ENCODE data around the gene CTNNA2. TPM values are rescaled to one million over a fixed set of nuclear protein-coding genes. Genes with fewer than 3 reads are reported as not detected.

The CTNNA2 gene
- total and polyA plus RNA-seq, 11 donors: 0.20 to 0.81 TPM; not detected in 9

DNA sequence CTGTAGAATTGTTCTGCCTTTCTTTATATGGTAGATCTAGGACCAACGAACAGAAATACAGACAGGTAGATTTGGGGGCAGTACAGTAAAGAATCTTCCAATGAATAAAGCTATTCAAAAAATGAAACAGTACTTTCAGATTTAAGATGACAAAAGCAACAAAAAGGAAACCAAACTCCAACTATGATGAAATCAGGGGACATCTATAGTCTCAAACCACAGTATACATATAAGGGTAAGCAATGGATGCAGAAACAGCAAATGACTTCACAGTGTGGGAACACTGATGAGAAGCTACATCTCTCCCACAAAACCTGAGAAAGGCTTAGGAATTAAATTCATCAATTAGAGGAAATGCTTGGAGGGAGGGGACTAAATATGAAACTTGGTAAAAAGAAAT is 202.5 kb downstream of the CTNNA2 start:
- DNase-seq: no peak
- H3K27ac ChIP-seq: no peak overlapping the region
- WGBS, 4 donors: 78 to 93% (median 87%) methylated on average over 1 of the region's 1 CpG
- TF ChIP-seq, protein P1, sequence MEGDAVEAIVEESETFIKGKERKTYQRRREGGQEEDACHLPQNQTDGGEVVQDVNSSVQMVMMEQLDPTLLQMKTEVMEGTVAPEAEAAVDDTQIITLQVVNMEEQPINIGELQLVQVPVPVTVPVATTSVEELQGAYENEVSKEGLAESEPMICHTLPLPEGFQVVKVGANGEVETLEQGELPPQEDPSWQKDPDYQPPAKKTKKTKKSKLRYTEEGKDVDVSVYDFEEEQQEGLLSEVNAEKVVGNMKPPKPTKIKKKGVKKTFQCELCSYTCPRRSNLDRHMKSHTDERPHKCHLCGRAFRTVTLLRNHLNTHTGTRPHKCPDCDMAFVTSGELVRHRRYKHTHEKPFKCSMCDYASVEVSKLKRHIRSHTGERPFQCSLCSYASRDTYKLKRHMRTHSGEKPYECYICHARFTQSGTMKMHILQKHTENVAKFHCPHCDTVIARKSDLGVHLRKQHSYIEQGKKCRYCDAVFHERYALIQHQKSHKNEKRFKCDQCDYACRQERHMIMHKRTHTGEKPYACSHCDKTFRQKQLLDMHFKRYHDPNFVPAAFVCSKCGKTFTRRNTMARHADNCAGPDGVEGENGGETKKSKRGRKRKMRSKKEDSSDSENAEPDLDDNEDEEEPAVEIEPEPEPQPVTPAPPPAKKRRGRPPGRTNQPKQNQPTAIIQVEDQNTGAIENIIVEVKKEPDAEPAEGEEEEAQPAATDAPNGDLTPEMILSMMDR (IDR thresholded peaks at IDR 0.05): no peak
- no peak for TF ChIP-seq POLR2A (IDR thresholded peaks at IDR 0.05)
- intact Hi-C loops (cut with DNase I): no loop called here
- H3K4me3 ChIP-seq: no peak overlapping the region
- H3K27me3 ChIP-seq: no peaks in the 10 kb centered on the region
- no peak for ATAC-seq
- no peaks in the 10 kb centered on the region for H3K4me1 ChIP-seq
- no peaks in the 10 kb centered on the region for H3K36me3 ChIP-seq
- H3K9me3 ChIP-seq: peaks cover 0 to 8% (median 0%) of the 10 kb centered on the region in 12 donors

- intact Hi-C loops (cut with DNase I): no loop called here
- H3K4me1 ChIP-seq: no peaks in the 10 kb centered on the region
- DNase-seq (no peak), ATAC-seq (no peak)
- H3K27ac ChIP-seq: no peak overlapping the region
- no peaks in the 10 kb centered on the region for H3K36me3 ChIP-seq
- no peaks in the 10 kb centered on the region for H3K27me3 ChIP-seq
- TF ChIP-seq, protein P1 (IDR thresholded peaks at IDR 0.05): no peak
- no peak for TF ChIP-seq POLR2A (IDR thresholded peaks at IDR 0.05)
- WGBS, 4 donors: 64 to 73% (median 69%) methylated on average over 4 of the region's 4 CpGs
- H3K9me3 ChIP-seq: peaks cover 0 to 8% (median 0%) of the 10 kb centered on the region in 12 donors
- no peak overlapping the region for H3K4me3 ChIP-seq
These were observed 203.4 kb downstream of the CTNNA2 start for GRCh38 chr2:79716266-79716665.

GRCh38 chr2:79717364-79718007 is 204.6 kb downstream of the CTNNA2 start:
- no peaks in the 10 kb centered on the region for H3K27me3 ChIP-seq
- ATAC-seq (peak in 1 of 4 donors; percentile 41), DNase-seq (no peak)
- no peaks in the 10 kb centered on the region for H3K4me1 ChIP-seq
- WGBS, 4 donors: 46 to 51% (median 50%) methylated on average over 5 of the region's 5 CpGs
- no peak overlapping the region for H3K27ac ChIP-seq
- no peak for TF ChIP-seq POLR2A (IDR thresholded peaks at IDR 0.05)
- TF ChIP-seq, protein P1 (IDR thresholded peaks at IDR 0.05): no peak
- intact Hi-C loops (cut with DNase I): no loop called here
- no peak overlapping the region for H3K4me3 ChIP-seq
- H3K9me3 ChIP-seq: peaks cover 0 to 8% (median 0%) of the 10 kb centered on the region in 12 donors
- H3K36me3 ChIP-seq: no peaks in the 10 kb centered on the region

GRCh38 chr2:79721061-79721460 is 208.2 kb downstream of the CTNNA2 start:
- no peak for DNase-seq
- H3K36me3 ChIP-seq: no peaks in the 10 kb centered on the region
- no peak overlapping the region for H3K4me3 ChIP-seq
- H3K27ac ChIP-seq: no peak overlapping the region
- intact Hi-C loops (cut with DNase I): no loop called here
- WGBS, 4 donors: 60 to 74% (median 69%) methylated on average over 1 of the region's 1 CpG
- TF ChIP-seq POLR2A (IDR thresholded peaks at IDR 0.05): no peak
- TF ChIP-seq, protein P1 (IDR thresholded peaks at IDR 0.05): no peak
- H3K27me3 ChIP-seq: no peaks in the 10 kb centered on the region
- peaks cover 0 to 8% (median 0%) of the 10 kb centered on the region in 12 donors for H3K9me3 ChIP-seq
- ATAC-seq: no peak
- no peaks in the 10 kb centered on the region for H3K4me1 ChIP-seq
